ENCODE data around the gene JMY. TPM values are rescaled to one million over a fixed set of nuclear protein-coding genes. Genes with fewer than 3 reads are reported as not detected.

Gene JMY
- total RNA-seq, 1 donor from 2014 or later = 12.0 TPM

GRCh38 chr5:79229357-79230174, 6.4 kb upstream of the JMY start:
- Histone ChIP-seq H3K9me3 (no peaks in the 10 kb centered on the region), H3K36me3 (no peaks in the 10 kb centered on the region), H3K4me3 (no peak overlapping the region), H3K27me3 (no peaks in the 10 kb centered on the region), H3K27ac (no peak overlapping the region), H3K4me1 (no peaks in the 10 kb centered on the region)
- intact Hi-C loops (cut with DNase I) = no loop called here
- TF ChIP-seq POLR2A (IDR thresholded peaks at IDR 0.05) = no peak
- no peak for TF ChIP-seq CTCF (IDR thresholded peaks at IDR 0.05)
- no peak for TF ChIP-seq POLR2AphosphoS5 (IDR thresholded peaks at IDR 0.05; ENCODE audit: insufficient read depth in 1 of 2, low read depth in 1 of 2)
- no peak for DNase-seq (ENCODE audit: extremely low spot score in 2 of 2)

GRCh38 chr5:79235261-79235633, 684 bp upstream of the JMY start:
- Histone ChIP-seq H3K36me3 (no peaks in the 10 kb centered on the region), H3K4me3 (peak overlapping the region; percentile 92 to 98), H3K4me1 (peaks cover 26% of the 10 kb centered on the region), H3K27me3 (no peaks in the 10 kb centered on the region), H3K27ac (peak overlapping the region; percentile 100), H3K9me3 (no peaks in the 10 kb centered on the region)
- peak in 1 of 2 donors; percentile 74 for DNase-seq (ENCODE audit: extremely low spot score in 2 of 2)
- no peak for TF ChIP-seq POLR2AphosphoS5 (IDR thresholded peaks at IDR 0.05; ENCODE audit: insufficient read depth in 1 of 2, low read depth in 1 of 2)
- intact Hi-C loops (cut with DNase I) = no loop called here

- Histone ChIP-seq H3K4me1 (peaks cover 33% of the 10 kb centered on the region), H3K27ac (peak overlapping the region; percentile 100), H3K36me3 (no peaks in the 10 kb centered on the region), H3K27me3 (no peaks in the 10 kb centered on the region), H3K9me3 (no peaks in the 10 kb centered on the region), H3K4me3 (peak overlapping the region; percentile 92 to 98)
- TF ChIP-seq POLR2AphosphoS5 (IDR thresholded peaks at IDR 0.05; ENCODE audit: insufficient read depth in 1 of 2, low read depth in 1 of 2) (no peak), CTCF (IDR thresholded peaks at IDR 0.05) (no peak), POLR2A (IDR thresholded peaks at IDR 0.05) (no peak)
- peak in 1 of 2 donors; percentile 83 for DNase-seq (ENCODE audit: extremely low spot score in 2 of 2)
- intact Hi-C loops (cut with DNase I) = no loop called here
Observed at GRCh38 chr5:79236362-79236969, 535 bp downstream of the JMY start.

GRCh38 chr5:79236970-79237739, 1.2 kb downstream of the JMY start:
- no peaks in the 10 kb centered on the region for H3K36me3 ChIP-seq
- H3K9me3 ChIP-seq = no peaks in the 10 kb centered on the region
- intact Hi-C loops (cut with DNase I) = no loop called here
- peaks cover 40% of the 10 kb centered on the region for H3K4me1 ChIP-seq
- peak in 1 of 2 donors; percentile 89 for DNase-seq (ENCODE audit: extremely low spot score in 2 of 2)
- H3K4me3 ChIP-seq = peak overlapping the region; percentile 92 to 98
- TF ChIP-seq POLR2AphosphoS5 (IDR thresholded peaks at IDR 0.05; ENCODE audit: insufficient read depth in 1 of 2, low read depth in 1 of 2) (peak in 1 of 2 donors; percentile 59), CTCF (IDR thresholded peaks at IDR 0.05) (no peak)
- no peaks in the 10 kb centered on the region for H3K27me3 ChIP-seq
- H3K27ac ChIP-seq = peak overlapping the region; percentile 100

- DNase-seq (ENCODE audit: extremely low spot score in 2 of 2) = no peak
- no peak for TF ChIP-seq CTCF (IDR thresholded peaks at IDR 0.05)
- no peak for TF ChIP-seq POLR2AphosphoS5 (IDR thresholded peaks at IDR 0.05; ENCODE audit: insufficient read depth in 1 of 2, low read depth in 1 of 2)
- TF ChIP-seq POLR2A (IDR thresholded peaks at IDR 0.05) = no peak
- Histone ChIP-seq H3K4me1 (peaks cover 48% of the 10 kb centered on the region), H3K27ac (peak overlapping the region; percentile 100), H3K27me3 (no peaks in the 10 kb centered on the region), H3K36me3 (no peaks in the 10 kb centered on the region), H3K9me3 (no peaks in the 10 kb centered on the region), H3K4me3 (peak overlapping the region; percentile 92 to 98)
- intact Hi-C loops (cut with DNase I) = no loop called here
Observed at GRCh38 chr5:79237740-79238560, 2.0 kb downstream of the JMY start.
